Heart right ventricle (tissue), 16 donors: ENCODE measurements around the gene MRRF. TPM values are rescaled to one million over a fixed set of nuclear protein-coding genes. Genes with fewer than 3 reads are reported as not detected.

Source experiments
- ATAC-seq, 8 donors: fragments of 200-7000 bp; cut with Tn5 transposase; one replicate each; pipeline ENCODE4 v1.9.1; 2020; ENCODE audit warnings: mild to moderate bottlenecking in 8 of 8, moderate library complexity in 8 of 8, moderate number of reproducible peaks in 1 of 8
- DNase-seq, 2 donors: peaks; one replicate each; pipeline ENCODE4 v3.0.0-alpha.2; 2020
- H3K27ac ChIP-seq, 10 donors: fragments of 200-600 bp; sonication (generic) in 2 of 10; one replicate each; pipeline versions ENCODE4 v1.5.0 to v1.8.0; 2020 to 2022; ENCODE audit warnings: mild to moderate bottlenecking in 3 of 10
- H3K27me3 ChIP-seq, 7 donors: fragments of 200-600 bp; one replicate each; pipeline ENCODE4 v1.8.0; 2021 to 2022; ENCODE audit warnings: mild to moderate bottlenecking in 2 of 7
- H3K36me3 ChIP-seq, 9 donors: fragments of 200-600 bp; sonication (generic) in 1 of 9; one replicate each; pipeline versions ENCODE4 v1.5.0 to v1.8.0; 2020 to 2022; ENCODE audit warnings: mild to moderate bottlenecking in 2 of 9
- H3K4me1 ChIP-seq, 9 donors: fragments of 200-600 bp; sonication (generic) in 1 of 9; one replicate each; pipeline versions ENCODE4 v1.5.0 to v1.8.0; 2020 to 2022; ENCODE audit warnings: mild to moderate bottlenecking in 4 of 9
- H3K4me3 ChIP-seq, 10 donors: fragments of 200-600 bp; sonication (generic) in 2 of 10; one replicate each; pipeline versions ENCODE4 v1.5.0 to v1.8.0; 2020 to 2022; ENCODE audit warnings: mild to moderate bottlenecking in 7 of 10, moderate library complexity in 2 of 10
- H3K9me3 ChIP-seq, 11 donors: fragments of 200-600 bp in 10 of 11; sonication (generic) in 2 of 11; one replicate each; pipeline versions ENCODE4 v1.5.0 to v1.8.0; 2013 to 2022; ENCODE audit warnings: mild to moderate bottlenecking in 2 of 11, control low read depth in 1 of 11, moderate library complexity in 1 of 11
- CTCF ChIP-seq, 9 donors: fragments of 200-600 bp; sonication (generic) in 2 of 9; IDR thresholded peaks; one replicate each; pipeline versions ENCODE4 v1.5.0 to v1.8.0; 2021 to 2022; ENCODE audit warnings: antibody characterized with exemption in 9 of 9, mild to moderate bottlenecking in 5 of 9, moderate library complexity in 1 of 9
- WGBS, 2 donors: extraction: QIAGEN DNeasy Blood & Tissue Kit; methylation state at CpG; one replicate each; pipeline ENCODE4 v1.1.7; 2013; ENCODE audit warnings: inconsistent platforms in 1 of 2; 5-methylcytosine and 5-hydroxymethylcytosine counted together
- intact Hi-C, 10 donors: fragments of 100-400 bp; cut with DNase I; formaldehyde crosslinking; loops; one replicate each; pipeline versions ENCODE4 v1.11.1 to v1.14.2; 2022
- polyA plus RNA-seq, 2 donors: library from polyadenylated mRNA; stranded (reverse); fragments of 200-250 nt; gene quantifications; one replicate each; pipeline ENCODE4 v1.2.3, GENCODE V29; 2013
- total RNA-seq, 10 donors: library from RNA; stranded (reverse); fragmentation: NEBNext Ultra II Directional in 3 of 10; extraction: Animal tissue kit (Norgen Biotek cat#: 25700) in 3 of 10; gene quantifications; one replicate each; pipeline versions ENCODE4 v1.2.1 to v1.2.4, GENCODE V29; 2021 to 2023
- donor health status: Arrhythmogenic right ventricular cardiomyopathy.
- donor health status: ischemic (EF 13 %, LVEDD 7.1; RV severe dilation, severe dysfunction).
- donor health status: healthy with polysubstance abuse.
- donor health status: DM: no; HTN: yes; CAD: no.
- donor health status: DM: no; HTN: no; CAD: no.
- donor health status: ischemic (EF 25% LVEDD 6.9; RV normal size, moderate dysfunction).
- donor health status: ischemic (EF 25% LVEDD 5.7; RV mildly dilated, moderate dysfunction).
- donor health status: healthy.
- donor health status: DM: yes; HTN: yes; CAD: no.
- donor health status: Ischemic cardiomyopathy.
- donor health status: ischemic (EF 35%, LVEDD 5.7; RV mildly dilated, moderate dysfunction).
- donor health status: nonischemic (EF 11% LVEDD 7.7; RV severe dilation, severe dysfunction).
- donor health status: DM: yes; HTN: yes; CAD: no.
- donor health status: PGD.
- donor health status: ischemic (EF 29% LVEDD 5.4; RV normal size, mild dysfunction).
- donor health status: nonischemic (EF 23%, LVEDD 6.1; RV moderate dilation, normal function).

MRRF gene
- total and polyA plus RNA-seq, 12 donors, result 30.3 to 45.9 (median 37.8) TPM

DNA sequence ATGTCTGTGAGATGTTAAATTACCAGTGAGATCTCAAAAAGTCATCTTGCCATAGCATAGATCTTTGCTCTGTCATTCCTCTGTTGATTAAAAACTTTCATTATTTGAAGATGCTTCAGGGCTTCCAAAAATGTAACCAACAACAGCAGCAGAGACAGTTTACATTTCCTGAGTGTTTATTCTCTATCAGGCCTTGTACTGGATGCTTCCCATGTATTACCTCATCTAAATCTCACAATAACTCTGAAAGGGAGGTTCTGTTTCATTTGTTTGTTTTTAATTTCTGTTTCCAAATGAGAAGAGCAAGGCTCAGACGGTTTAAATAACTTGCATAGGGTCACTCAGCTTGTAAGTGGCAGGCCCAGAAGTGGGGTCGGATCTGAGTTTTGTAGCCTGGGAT is 45.2 kb downstream of the MRRF start:
- intact Hi-C loops, result loop anchor here in 2 of 10 donors (5.0 kb wide), 1 partner anchor 48 kb away; the partner anchor contains the start of genes MRRF (in 2 of the 2) and RBM18 (in 2 of the 2)
- H3K9me3 ChIP-seq, result no peaks in the 10 kb centered on the region
- H3K27me3 ChIP-seq, result no peaks in the 10 kb centered on the region
- peaks cover 0 to 31% (median 16%) of the 10 kb centered on the region in 9 donors for H3K4me1 ChIP-seq
- WGBS, 2 donors, result 88 to 89% methylated on average over 2 of the region's 2 CpGs
- no peak for TF ChIP-seq CTCF (IDR thresholded peaks at IDR 0.05)
- H3K36me3 ChIP-seq, result peaks cover 0 to 100% (median 36%) of the 10 kb centered on the region in 9 donors
- H3K4me3 ChIP-seq, result no peak overlapping the region
- ATAC-seq (no peak), DNase-seq (no peak)
- no peak overlapping the region for H3K27ac ChIP-seq

- Histone ChIP-seq H3K4me3 (no peak overlapping the region), H3K4me1 (peaks cover 0 to 24% (median 5%) of the 10 kb centered on the region in 9 donors), H3K36me3 (peaks cover 0 to 95% (median 37%) of the 10 kb centered on the region in 9 donors), H3K9me3 (no peaks in the 10 kb centered on the region), H3K27me3 (no peaks in the 10 kb centered on the region), H3K27ac (no peak overlapping the region)
- DNase-seq, result no peak
- ATAC-seq, result no peak
- no peak for TF ChIP-seq CTCF (IDR thresholded peaks at IDR 0.05)
- intact Hi-C loops, result no loop called here
Measured at GRCh38 chr9:122314165-122314564, 49.5 kb downstream of the MRRF start.

- 56 to 67% methylated on average over 2 of the region's 2 CpGs for WGBS, 2 donors
- peak overlapping the region in 3 of 10 donors; percentile 8 to 48 (median 47) for H3K27ac ChIP-seq
Measured at GRCh38 chr9:122315534-122315933, 50.9 kb downstream of the MRRF start.

GRCh38 chr9:122318284-122318683 is 53.6 kb downstream of the MRRF start:
- H3K27me3 ChIP-seq, result no peaks in the 10 kb centered on the region
- no peak for TF ChIP-seq CTCF (IDR thresholded peaks at IDR 0.05)
- peaks cover 0 to 25% (median 5%) of the 10 kb centered on the region in 9 donors for H3K4me1 ChIP-seq
- H3K9me3 ChIP-seq, result no peaks in the 10 kb centered on the region
- H3K27ac ChIP-seq, result peak overlapping the region in 3 of 10 donors; percentile 13 to 38 (median 27)
- H3K4me3 ChIP-seq, result no peak overlapping the region
- DNase-seq (no peak), ATAC-seq (peak in 7 of 8 donors; percentile 43 to 79 (median 74))
- 64 to 69% methylated on average over 3 of the region's 3 CpGs for WGBS, 2 donors
- intact Hi-C loops, result no loop called here
- peaks cover 0 to 86% (median 31%) of the 10 kb centered on the region in 9 donors for H3K36me3 ChIP-seq

More at GRCh38 chr9:122315534-122315933, 50.9 kb downstream of the MRRF start:
- ATAC-seq, result peak in 1 of 8 donors; percentile 20
- Histone ChIP-seq H3K4me1 (peaks cover 0 to 24% (median 5%) of the 10 kb centered on the region in 9 donors), H3K4me3 (no peak overlapping the region), H3K9me3 (no peaks in the 10 kb centered on the region), H3K27me3 (no peaks in the 10 kb centered on the region), H3K36me3 (peaks cover 0 to 94% (median 35%) of the 10 kb centered on the region in 9 donors)
- intact Hi-C loops, result no loop called here
- no peak for TF ChIP-seq CTCF (IDR thresholded peaks at IDR 0.05)
- no peak for DNase-seq
